Mammary epithelial cell (primary cell): ENCODE data around the gene HSPA1L.
"Not testable (repeated sequence)": the region's sequence is repeated elsewhere in the genome, so short reads cannot be mapped to it uniquely, and the experiment has no call there.

Source experiments
- CTCF ChIP-seq, 2 donors: IDR thresholded peaks in 1 of 2; conservative IDR thresholded peaks in 1 of 2; 2 replicates each; pipeline ENCODE4 v1.5.1; 2011 to 2012; ENCODE audit warnings: inconsistent platforms in 2 of 2, low read length in 2 of 2, mild to moderate bottlenecking in 2 of 2, control low read depth in 1 of 2, low read depth in 1 of 2; ENCODE audit not compliant: insufficient read depth in 1 of 2; ENCODE audit errors: extremely low read depth in 1 of 2
- EZH2 ChIP-seq: IDR thresholded peaks from 2 replicates; pipeline ENCODE4 v1.6.1; 2012; ENCODE audit warnings: low read length, inconsistent platforms, borderline replicate concordance

GRCh38 chr6:31808599-31808998 is 6.5 kb downstream of the HSPA1L start:
- TF ChIP-seq CTCF (conservative IDR thresholded peaks at IDR 0.05 in 1 of 2, IDR thresholded peaks at IDR 0.05 in 1 of 2; ENCODE audit: extremely low read depth in 1 of 2, insufficient read depth in 1 of 2, low read depth in 1 of 2, low read length in 2 of 2); EZH2: not testable (repeated sequence)
